Cardiac ventricle fibroblast (primary cell): Measurements from ENCODE around the gene PDE7B. TPM values are rescaled to one million over a fixed set of nuclear protein-coding genes. Genes with fewer than 3 reads are reported as not detected.

Experiments
- total RNA-seq: library from RNA; depleted of rRNA; stranded (reverse); fragments of >200 nt; gene quantifications from 2 replicates; pipeline ENCODE4 v1.2.3, GENCODE V29; 2015

PDE7B gene
- total RNA-seq: 37.7 and 41.9 TPM in 2 replicates

DNA sequence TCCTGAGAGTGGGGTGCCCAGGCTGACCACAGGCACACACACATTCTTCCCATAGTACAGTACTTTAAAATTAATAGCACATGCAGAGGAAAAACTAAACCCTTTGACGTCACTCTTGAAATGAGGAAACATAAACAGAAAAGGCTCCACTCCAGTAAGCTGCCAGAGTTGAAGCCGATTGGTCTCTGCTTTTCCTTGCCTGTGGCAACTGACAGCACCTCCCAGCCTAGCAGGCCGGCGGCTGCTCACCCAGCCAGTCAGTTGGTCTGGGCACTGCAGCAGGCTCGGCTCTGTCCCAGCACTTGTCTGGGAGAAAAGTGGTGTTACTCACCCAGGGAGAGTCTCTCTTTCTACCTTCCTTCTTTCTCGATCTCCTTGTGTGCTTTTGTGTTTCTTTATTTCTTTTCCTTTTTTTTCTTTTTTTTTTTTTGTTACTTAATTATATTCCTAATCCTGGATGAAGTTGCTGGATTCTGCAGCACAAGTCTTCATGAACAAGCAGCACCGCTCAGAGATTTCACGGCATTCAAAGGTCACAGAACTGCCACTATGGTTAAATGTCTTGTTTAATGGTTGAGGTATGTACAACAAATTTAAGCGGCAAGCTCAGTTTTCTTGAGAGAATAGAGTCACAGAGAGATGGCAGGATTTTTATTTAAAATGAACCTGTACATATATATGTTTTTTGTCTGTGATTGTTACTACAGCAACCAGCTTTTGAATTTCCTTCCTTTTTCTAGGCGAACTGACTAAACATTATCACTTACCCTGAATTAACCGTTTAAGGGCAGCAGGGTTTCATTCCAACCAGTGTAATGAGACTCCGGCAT is at the start of gene PDE7B:
PDE7B (plus strand) TSS at position 260 of the 830 bp plus-strand sequence.

